Measurements from ENCODE around the gene PDYN.

DNA sequence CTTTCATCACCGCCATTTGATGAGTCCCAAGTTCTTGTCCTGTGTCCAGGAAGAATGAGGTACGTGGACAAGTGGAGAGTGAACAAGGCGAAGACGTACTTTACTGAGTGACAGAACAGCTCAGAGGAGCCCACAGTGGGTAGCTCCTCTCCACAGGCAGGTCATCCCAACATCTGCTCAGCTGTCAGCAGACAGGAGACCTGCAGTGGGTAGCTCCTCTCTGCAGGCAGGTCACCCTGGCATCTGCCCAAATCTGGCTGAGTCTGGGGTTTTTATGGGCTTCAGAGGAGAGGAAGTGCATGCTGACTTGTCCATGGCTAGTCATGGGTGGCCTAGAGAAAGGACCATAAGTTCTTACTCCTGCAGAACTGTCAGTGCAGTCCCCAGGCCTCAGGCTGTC is 32.7 kb upstream of the PDYN start:
- TF ChIP-seq POLR2AphosphoS5 (IDR thresholded peaks at IDR 0.05) (no peak), POLR2A (IDR thresholded peaks at IDR 0.05) (no peak), CTCF (IDR thresholded peaks at IDR 0.05) (no peak)

Data from gastroesophageal sphincter (tissue), 3 donors.